Forelimb muscle (tissue), 1 donor: ENCODE measurements around the gene SMARCD2. TPM values are rescaled to one million over a fixed set of nuclear protein-coding genes. Genes with fewer than 3 reads are reported as not detected.
"Not testable (repeated sequence)": the region's sequence is repeated elsewhere in the genome, so short reads cannot be mapped to it uniquely, and the experiment has no call there.

ENCODE experiments used
- DNase-seq: peaks from one replicate; pipeline ENCODE4 v3.0.0-alpha.2; 2013; ENCODE audit warnings: low read depth
- polyA plus RNA-seq: library from polyadenylated mRNA; unstranded; fragments of 120-200 nt; gene quantifications from one replicate; pipeline ENCODE4 v1.2.1, GENCODE V29; 2013; ENCODE audit not compliant: insufficient read length

SMARCD2 gene
- polyA plus RNA-seq, 1 donor = 23.5 TPM

GRCh38 chr17:63805591-63805990 is 36.9 kb downstream of the SMARCD2 start:
- DNase-seq = no peak

- no peak for DNase-seq
Observed at GRCh38 chr17:63804328-63804727, 38.2 kb downstream of the SMARCD2 start.

GRCh38 chr17:63800783-63801182 is 41.7 kb downstream of the SMARCD2 start:
- no peak for DNase-seq

GRCh38 chr17:63798572-63799106 is 43.8 kb downstream of the SMARCD2 start:
- DNase-seq = no peak

GRCh38 chr17:63796375-63796774 is 46.1 kb downstream of the SMARCD2 start:
- DNase-seq = not testable (repeated sequence)

- no peak for DNase-seq
Observed at GRCh38 chr17:63792055-63792729, 50.3 kb downstream of the SMARCD2 start.

GRCh38 chr17:63790057-63790456 is 52.4 kb downstream of the SMARCD2 start:
- DNase-seq = no peak

GRCh38 chr17:63786971-63787711 is 55.3 kb downstream of the SMARCD2 start:
- no peak for DNase-seq

- no peak for DNase-seq
Observed at GRCh38 chr17:63786117-63786516, 56.4 kb downstream of the SMARCD2 start.

GRCh38 chr17:63785556-63785955 is 56.9 kb downstream of the SMARCD2 start:
- no peak for DNase-seq

GRCh38 chr17:63783522-63783921 is 59.0 kb downstream of the SMARCD2 start:
- DNase-seq = no peak

Other genes starting within 250 kb of the SMARCD2 start
- gene TACO1, start 241.8 kb downstream of the SMARCD2 start, polyA plus RNA-seq = 18.2 TPM
- gene MAP3K3, start 220.3 kb downstream of the SMARCD2 start, polyA plus RNA-seq = 20.8 TPM
- 8.2 TPM for gene LIMD2, start 142.6 kb downstream of the SMARCD2 start, polyA plus RNA-seq
- gene STRADA, start 100.9 kb downstream of the SMARCD2 start, polyA plus RNA-seq = 25.4 TPM
- 54.9 TPM for gene CCDC47, start 69.1 kb downstream of the SMARCD2 start, polyA plus RNA-seq
- 101 TPM for gene DDX42, start 68.5 kb downstream of the SMARCD2 start, polyA plus RNA-seq
- gene PSMC5, start 15.3 kb downstream of the SMARCD2 start, polyA plus RNA-seq = 106 TPM
- gene FTSJ3, start 15.0 kb downstream of the SMARCD2 start, polyA plus RNA-seq = 36.5 TPM
- 0.70 TPM for gene CSH2, start 31.0 kb upstream of the SMARCD2 start, polyA plus RNA-seq
- not detected for gene GH2, start 39.3 kb upstream of the SMARCD2 start, polyA plus RNA-seq
- gene CSH1, start 53.9 kb upstream of the SMARCD2 start, polyA plus RNA-seq = 2.7 TPM
- not detected for gene CSHL1, start 68.6 kb upstream of the SMARCD2 start, polyA plus RNA-seq
- not detected for gene GH1, start 76.2 kb upstream of the SMARCD2 start, polyA plus RNA-seq
- 2.3 TPM for gene CD79B, start 89.6 kb upstream of the SMARCD2 start, polyA plus RNA-seq
- 50.1 TPM for gene SCN4A, start 130.2 kb upstream of the SMARCD2 start, polyA plus RNA-seq
- 2.3 TPM for gene PRR29, start 155.7 kb upstream of the SMARCD2 start, polyA plus RNA-seq
- gene ICAM2, start 177.9 kb upstream of the SMARCD2 start, polyA plus RNA-seq = 25.4 TPM